ENCODE measurements around the gene RABGAP1L. TPM values are rescaled to one million over a fixed set of nuclear protein-coding genes. Genes with fewer than 3 reads are reported as not detected.
"Not testable (repeated sequence)": the region's sequence is repeated elsewhere in the genome, so short reads cannot be mapped to it uniquely, and the experiment has no call there.

RABGAP1L gene
- total RNA-seq, 2 donors from 2014 or later, result 37.9 to 59.8 TPM

- H3K9me3 ChIP-seq, result no peaks in the 10 kb centered on the region
- no peak for TF ChIP-seq CTCF (IDR thresholded peaks at IDR 0.05)
- no peaks in the 10 kb centered on the region for H3K4me1 ChIP-seq (ENCODE audit: control insufficient read depth in 1 of 2, low read depth in 2 of 2)
- no peak for ATAC-seq (ENCODE audit: insufficient number of reproducible peaks, low FRiP score, low read depth)
- no peak overlapping the region for H3K27ac ChIP-seq
- no peaks in the 10 kb centered on the region for H3K36me3 ChIP-seq
- no peaks in the 10 kb centered on the region for H3K27me3 ChIP-seq (replicated peaks; ENCODE audit: insufficient read depth)
- no peak overlapping the region for H3K4me3 ChIP-seq
- no peak for DNase-seq (ENCODE audit: low spot score)
Measured at GRCh38 chr1:174230399-174230798, 71.1 kb downstream of the RABGAP1L start.

DNA sequence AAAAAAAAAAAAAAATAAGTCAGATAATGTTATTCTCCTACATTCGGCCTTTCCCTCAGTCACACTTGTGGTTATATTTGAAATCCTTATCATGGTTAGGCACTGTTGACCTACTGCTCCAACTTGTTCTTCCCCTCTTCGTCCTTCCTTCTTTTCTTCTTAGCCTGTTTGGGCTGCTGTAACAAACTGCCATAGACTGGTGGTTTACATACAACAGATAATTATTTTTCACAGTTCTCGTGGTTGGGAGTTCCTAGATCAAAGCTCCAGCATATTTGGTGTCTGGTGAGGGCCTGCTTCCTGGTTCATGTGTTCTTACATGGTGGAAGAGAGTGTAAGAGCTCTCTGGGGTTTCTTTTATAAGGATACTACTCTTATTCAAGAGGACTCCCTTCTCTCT, 73.4 kb downstream of the RABGAP1L start:
- Histone ChIP-seq H3K36me3 (no peaks in the 10 kb centered on the region), H3K4me3 (no peak overlapping the region), H3K4me1 (ENCODE audit: control insufficient read depth in 1 of 2, low read depth in 2 of 2) (no peaks in the 10 kb centered on the region), H3K9me3 (no peaks in the 10 kb centered on the region), H3K27ac (no peak overlapping the region), H3K27me3 (replicated peaks; ENCODE audit: insufficient read depth) (no peaks in the 10 kb centered on the region)
- no peak for DNase-seq (ENCODE audit: low spot score)
- no peak for ATAC-seq (ENCODE audit: insufficient number of reproducible peaks, low FRiP score, low read depth)
- no peak for TF ChIP-seq CTCF (IDR thresholded peaks at IDR 0.05)

DNA sequence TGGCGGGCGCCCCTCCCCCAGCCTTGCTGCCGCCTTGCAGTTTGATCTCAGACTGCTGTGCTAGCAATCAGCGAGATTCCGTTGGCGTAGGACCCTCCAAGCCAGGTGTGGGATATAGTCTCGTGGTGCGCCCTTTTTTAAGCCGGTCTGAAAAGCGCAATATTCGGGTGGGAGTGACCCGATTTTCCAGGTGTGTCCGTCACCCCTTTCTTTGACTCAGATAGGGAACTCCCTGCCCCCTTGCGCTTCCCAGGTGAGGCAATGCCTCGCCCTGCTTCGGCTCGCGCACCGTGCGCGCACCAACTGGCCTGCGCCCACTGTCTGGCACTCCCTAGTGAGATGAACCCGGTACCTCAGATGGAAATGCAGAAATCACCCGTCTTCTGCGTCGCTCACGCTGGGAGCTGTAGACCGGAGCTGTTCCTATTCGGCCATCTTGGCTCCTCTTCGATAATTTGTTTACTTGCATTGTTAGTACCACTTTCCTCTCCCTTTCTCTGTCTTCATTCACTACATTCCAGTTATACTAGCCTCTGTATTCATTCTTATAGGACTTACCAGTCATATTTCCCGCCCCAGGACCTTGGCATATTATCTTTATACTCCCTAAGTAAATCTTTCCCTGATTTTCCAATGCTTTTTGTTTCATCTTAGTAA, 79.7 kb downstream of the RABGAP1L start:
- H3K27me3 ChIP-seq (replicated peaks; ENCODE audit: insufficient read depth); H3K4me1 ChIP-seq (ENCODE audit: control insufficient read depth in 1 of 2, low read depth in 2 of 2); ATAC-seq (ENCODE audit: insufficient number of reproducible peaks, low FRiP score, low read depth); H3K9me3 ChIP-seq; DNase-seq (ENCODE audit: low spot score); H3K27ac ChIP-seq; H3K4me3 ChIP-seq; H3K36me3 ChIP-seq: not testable (repeated sequence)

DNA sequence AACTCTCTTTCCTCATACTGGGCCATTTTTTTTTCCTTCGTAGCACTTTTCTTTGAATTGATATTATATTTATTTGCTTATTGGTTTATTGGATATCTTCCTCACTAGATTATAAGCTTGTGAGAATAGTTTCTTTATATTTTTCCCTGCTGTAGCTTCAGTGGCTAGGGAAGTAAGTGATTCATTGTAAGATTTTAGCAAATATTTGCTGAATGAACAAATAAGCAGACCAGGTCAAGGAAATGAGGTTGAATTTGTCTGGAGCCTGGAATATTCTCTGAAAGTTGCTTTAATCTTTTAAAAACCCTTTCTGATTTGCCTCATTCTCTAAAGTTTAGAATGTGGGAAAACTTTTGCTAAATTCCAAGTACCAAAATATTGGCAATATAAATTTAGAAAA, 80.2 kb downstream of the RABGAP1L start:
- Histone ChIP-seq H3K4me1 (ENCODE audit: control insufficient read depth in 1 of 2, low read depth in 2 of 2) (no peaks in the 10 kb centered on the region), H3K4me3 (no peak overlapping the region), H3K9me3 (no peaks in the 10 kb centered on the region), H3K36me3 (no peaks in the 10 kb centered on the region), H3K27me3 (replicated peaks; ENCODE audit: insufficient read depth) (no peaks in the 10 kb centered on the region), H3K27ac (no peak overlapping the region)
- DNase-seq (ENCODE audit: low spot score) (no peak), ATAC-seq (ENCODE audit: insufficient number of reproducible peaks, low FRiP score, low read depth) (no peak)
- TF ChIP-seq CTCF (IDR thresholded peaks at IDR 0.05), result no peak

GRCh38 chr1:174242856-174243255, 83.5 kb downstream of the RABGAP1L start:
- TF ChIP-seq CTCF (IDR thresholded peaks at IDR 0.05), result no peak
- Histone ChIP-seq H3K9me3 (no peaks in the 10 kb centered on the region), H3K4me3 (no peak overlapping the region), H3K4me1 (ENCODE audit: control insufficient read depth in 1 of 2, low read depth in 2 of 2) (no peaks in the 10 kb centered on the region), H3K27ac (no peak overlapping the region), H3K36me3 (peaks cover 7% of the 10 kb centered on the region), H3K27me3 (replicated peaks; ENCODE audit: insufficient read depth) (no peaks in the 10 kb centered on the region)
- DNase-seq (ENCODE audit: low spot score), result no peak
- ATAC-seq (ENCODE audit: insufficient number of reproducible peaks, low FRiP score, low read depth), result no peak

DNA sequence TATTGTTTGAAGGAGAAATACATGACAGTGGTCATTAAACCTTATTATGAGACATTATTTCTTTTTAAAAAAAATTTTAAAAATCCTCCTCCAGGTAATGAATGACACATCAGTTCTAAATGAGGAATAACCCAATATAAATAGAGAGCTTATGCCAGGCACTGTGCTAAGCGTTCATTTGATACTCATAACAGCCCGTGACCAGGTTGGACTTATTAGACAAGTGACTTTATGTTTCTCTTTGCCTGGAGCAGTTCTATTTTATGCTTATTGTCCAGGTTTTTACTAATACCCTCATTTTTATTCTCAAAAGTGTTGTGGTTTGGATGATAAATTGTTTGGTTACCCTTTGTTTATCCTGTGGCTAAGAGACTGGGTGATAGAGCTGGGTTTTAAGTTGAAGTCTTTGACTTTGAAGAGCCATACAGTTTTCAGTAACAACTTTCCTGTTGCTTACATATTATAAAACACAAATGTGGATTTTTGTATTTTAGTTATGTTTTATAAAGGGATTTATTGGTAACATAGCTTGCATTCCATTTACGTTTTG, 84.2 kb downstream of the RABGAP1L start:
- TF ChIP-seq CTCF (IDR thresholded peaks at IDR 0.05), result no peak
- no peak overlapping the region for H3K4me3 ChIP-seq
- no peak for ATAC-seq (ENCODE audit: insufficient number of reproducible peaks, low FRiP score, low read depth)
- H3K36me3 ChIP-seq, result peaks cover 7% of the 10 kb centered on the region
- no peaks in the 10 kb centered on the region for H3K9me3 ChIP-seq
- no peak overlapping the region for H3K27ac ChIP-seq
- no peak for DNase-seq (ENCODE audit: low spot score)
- no peaks in the 10 kb centered on the region for H3K4me1 ChIP-seq (ENCODE audit: control insufficient read depth in 1 of 2, low read depth in 2 of 2)
- no peaks in the 10 kb centered on the region for H3K27me3 ChIP-seq (replicated peaks; ENCODE audit: insufficient read depth)

All from thoracic aorta (tissue), 2 donors.